AG04450 (cell line): ENCODE results near the gene OMP. TPM values are rescaled to one million over a fixed set of nuclear protein-coding genes. Genes with fewer than 3 reads are reported as not detected.

Experiments used
- CTCF ChIA-PET: fragments of 300-600, 350-600 bp; formaldehyde crosslinking; extraction: SDS; loops from one replicate; lab custom pipeline; 2022; ENCODE audit warnings: antibody characterized with exemption, inconsistent platforms; lab: Charles Lee
- POLR2A ChIA-PET: fragments of 350-600 bp; formaldehyde crosslinking; extraction: SDS; loops from one replicate; lab custom pipeline; 2021; ENCODE audit warnings: antibody characterized with exemption, inconsistent platforms; lab: Yijun Ruan, JAX
- DNase-seq: peaks from one replicate; pipeline ENCODE4 v3.0.0-alpha.2; 2011; ENCODE audit warnings: low read depth, low spot score
- H3K27ac ChIP-seq: one replicate; pipeline ENCODE4 v1.5.1; 2012; ENCODE audit warnings: low read depth, low read length, control low read depth
- H3K27me3 ChIP-seq: one replicate; pipeline ENCODE4 v1.6.0; 2012; ENCODE audit warnings: low read length; ENCODE audit not compliant: control insufficient read depth, insufficient read depth
- H3K4me3 ChIP-seq: 2 replicates; pipeline ENCODE4 v1.5.1; 2011; ENCODE audit warnings: mild to moderate bottlenecking, low read depth, low read length, control low read depth
- H3K9me3 ChIP-seq: 2 replicates; pipeline ENCODE4 v1.5.1; 2012; ENCODE audit warnings: low read length; ENCODE audit not compliant: control insufficient read depth, insufficient read depth
- polyA plus RNA-seq: library from polyadenylated mRNA; depleted of rRNA; stranded (reverse); fragments of >200 nt; gene quantifications from 2 replicates; pipeline ENCODE4 v1.2.3, GENCODE V29; 2011
- TF ChIP-seq, protein P1 (sequence below): IDR thresholded peaks from 2 replicates; pipeline ENCODE4 v1.5.1; 2011; ENCODE audit warnings: low read depth, low read length, control low read depth, inconsistent platforms

Gene OMP
- polyA plus RNA-seq, 1 experiment = not detected

DNA sequence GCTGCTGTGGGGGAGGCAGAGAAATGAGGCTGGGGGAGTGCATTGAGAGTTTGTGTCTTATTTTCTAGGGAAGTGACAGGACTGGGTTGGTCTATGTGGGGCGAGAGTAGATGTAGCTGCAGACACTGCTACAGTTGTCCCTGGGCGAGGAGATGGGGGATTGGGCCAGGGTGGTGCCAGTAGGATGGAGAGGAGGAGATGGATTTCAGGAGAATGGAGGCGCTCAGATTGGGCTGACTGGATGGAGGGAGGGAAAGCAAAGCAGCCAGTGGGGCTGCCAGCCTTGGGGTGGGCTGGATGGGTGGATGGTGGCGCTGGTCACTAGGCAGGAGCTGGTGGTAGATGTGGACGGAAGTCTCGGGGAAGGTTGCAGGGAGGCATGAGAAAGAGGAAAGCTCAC lies 9.3 kb downstream of the OMP start:
- DNase-seq = no peak
- H3K9me3 ChIP-seq = no peaks in the 10 kb centered on the region
- ChIA-PET CTCF (interaction anchor here (1.2 to 1.6 kb wide), 3 partner anchors 16 to 378 kb away, joined by 3 to 5 read pairs (median 3); partner anchors contain the start of gene MYO7A), POLR2A (no interaction called here)
- no peaks in the 10 kb centered on the region for H3K27me3 ChIP-seq
- H3K27ac ChIP-seq = no peak overlapping the region
- TF ChIP-seq, protein P1, sequence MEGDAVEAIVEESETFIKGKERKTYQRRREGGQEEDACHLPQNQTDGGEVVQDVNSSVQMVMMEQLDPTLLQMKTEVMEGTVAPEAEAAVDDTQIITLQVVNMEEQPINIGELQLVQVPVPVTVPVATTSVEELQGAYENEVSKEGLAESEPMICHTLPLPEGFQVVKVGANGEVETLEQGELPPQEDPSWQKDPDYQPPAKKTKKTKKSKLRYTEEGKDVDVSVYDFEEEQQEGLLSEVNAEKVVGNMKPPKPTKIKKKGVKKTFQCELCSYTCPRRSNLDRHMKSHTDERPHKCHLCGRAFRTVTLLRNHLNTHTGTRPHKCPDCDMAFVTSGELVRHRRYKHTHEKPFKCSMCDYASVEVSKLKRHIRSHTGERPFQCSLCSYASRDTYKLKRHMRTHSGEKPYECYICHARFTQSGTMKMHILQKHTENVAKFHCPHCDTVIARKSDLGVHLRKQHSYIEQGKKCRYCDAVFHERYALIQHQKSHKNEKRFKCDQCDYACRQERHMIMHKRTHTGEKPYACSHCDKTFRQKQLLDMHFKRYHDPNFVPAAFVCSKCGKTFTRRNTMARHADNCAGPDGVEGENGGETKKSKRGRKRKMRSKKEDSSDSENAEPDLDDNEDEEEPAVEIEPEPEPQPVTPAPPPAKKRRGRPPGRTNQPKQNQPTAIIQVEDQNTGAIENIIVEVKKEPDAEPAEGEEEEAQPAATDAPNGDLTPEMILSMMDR = no peak
- no peak overlapping the region for H3K4me3 ChIP-seq

DNA sequence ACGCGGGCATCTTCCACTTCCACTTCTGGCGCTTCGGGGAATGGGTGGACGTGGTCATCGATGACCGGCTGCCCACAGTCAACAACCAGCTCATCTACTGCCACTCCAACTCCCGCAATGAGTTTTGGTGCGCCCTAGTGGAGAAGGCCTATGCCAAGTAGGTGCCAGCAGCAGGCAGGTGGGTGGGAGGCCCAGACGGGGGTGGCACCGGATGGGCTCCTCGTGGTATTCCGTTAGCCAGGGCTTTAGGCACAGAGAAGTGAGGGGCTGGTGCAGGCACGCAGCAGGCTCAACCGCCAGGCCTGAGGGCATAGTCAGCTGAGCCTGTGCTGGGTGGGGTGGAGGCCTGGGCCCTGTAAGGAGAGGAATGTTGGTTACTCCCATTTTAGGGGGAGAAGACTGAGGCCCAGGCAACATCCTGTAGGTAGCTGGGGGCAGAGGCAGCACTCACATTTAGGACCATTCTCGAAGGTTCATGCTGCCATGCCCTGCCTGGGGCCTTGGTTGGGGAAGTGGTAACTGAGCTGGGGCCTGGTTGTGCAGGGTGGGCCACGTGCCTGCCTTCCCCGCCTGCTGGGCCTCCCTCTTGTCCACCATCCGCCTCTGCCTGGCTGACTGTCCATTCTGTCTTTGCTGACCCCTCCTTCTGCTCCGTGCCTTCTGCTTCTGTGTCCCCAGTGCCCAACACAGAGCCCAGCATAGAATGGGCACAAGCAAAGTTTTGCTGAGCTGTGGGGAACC lies 10.2 kb downstream of the OMP start:
- no peak for DNase-seq
- Histone ChIP-seq H3K27ac (no peak overlapping the region), H3K4me3 (no peak overlapping the region), H3K9me3 (no peaks in the 10 kb centered on the region), H3K27me3 (no peaks in the 10 kb centered on the region)
- ChIA-PET CTCF (interaction anchor here (0.7 to 3.4 kb wide), 7 partner anchors 15 to 565 kb away, joined by 3 to 24 read pairs (median 4); partner anchors contain the start of gene MYO7A), POLR2A (no interaction called here)
- TF ChIP-seq, protein P1 = no peak

DNA sequence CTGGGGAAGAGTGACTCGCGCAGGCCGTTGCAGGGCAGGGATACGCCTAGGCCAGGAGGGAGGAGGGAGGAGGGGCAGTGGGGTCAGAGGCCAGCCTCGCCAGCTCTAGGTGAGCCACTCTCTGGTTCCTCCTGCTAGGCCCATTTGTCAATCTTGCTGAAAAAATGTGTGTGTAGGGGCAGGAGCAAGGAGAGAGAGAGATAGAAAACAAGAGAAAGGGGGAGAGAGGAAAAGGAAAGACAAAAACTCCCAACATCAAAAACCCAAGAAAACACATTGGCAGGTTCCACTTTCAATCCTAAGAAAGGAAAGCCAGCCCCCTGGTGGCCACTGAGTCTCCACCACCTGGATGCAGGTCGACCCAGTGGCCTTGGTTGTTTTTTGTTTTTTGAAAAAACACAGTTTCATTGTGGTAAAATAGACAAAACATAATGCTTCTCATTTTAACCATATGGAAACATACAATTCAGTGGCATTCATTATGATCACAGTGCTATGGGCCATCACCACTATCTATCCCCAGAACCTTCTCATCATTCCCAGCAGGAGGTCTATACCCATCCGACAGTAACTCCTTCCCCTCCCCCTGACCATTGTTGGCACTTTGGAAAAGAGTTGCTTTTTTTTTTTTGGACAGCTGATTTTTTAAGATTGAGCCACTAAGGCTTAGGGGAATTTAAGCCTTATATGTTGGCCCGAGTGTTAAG lies 10.9 kb downstream of the OMP start:
- Histone ChIP-seq H3K27me3 (no peaks in the 10 kb centered on the region), H3K4me3 (no peak overlapping the region), H3K9me3 (no peaks in the 10 kb centered on the region), H3K27ac (no peak overlapping the region)
- TF ChIP-seq, protein P1 = peak; percentile 74
- DNase-seq = no peak
- ChIA-PET POLR2A (no interaction called here), CTCF (interaction anchor here (0.6 to 3.4 kb wide), 7 partner anchors 14 to 566 kb away, joined by 3 to 24 read pairs (median 4); partner anchors contain the start of gene MYO7A)

DNA sequence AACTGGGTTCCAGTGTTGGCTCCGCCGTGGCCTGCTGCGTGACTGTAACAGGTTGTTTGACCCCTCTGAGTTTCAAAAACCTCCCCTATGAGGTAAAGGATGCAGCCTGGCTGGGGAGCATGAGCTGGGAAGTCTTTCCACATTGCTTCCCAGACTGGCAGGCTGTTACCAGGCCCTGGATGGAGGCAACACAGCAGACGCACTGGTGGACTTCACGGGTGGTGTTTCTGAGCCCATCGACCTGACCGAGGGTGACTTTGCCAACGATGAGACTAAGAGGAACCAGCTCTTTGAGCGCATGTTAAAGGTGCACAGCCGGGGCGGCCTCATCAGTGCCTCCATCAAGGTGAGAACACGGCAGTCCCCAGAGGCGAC lies 11.4 kb downstream of the OMP start:
- CTCF ChIA-PET = interaction anchor here (0.6 to 3.4 kb wide), 7 partner anchors 13 to 434 kb away, joined by 3 to 24 read pairs (median 4); partner anchors contain the start of gene MYO7A
- POLR2A ChIA-PET = no interaction called here
- Histone ChIP-seq H3K27ac (no peak overlapping the region), H3K9me3 (no peaks in the 10 kb centered on the region), H3K27me3 (no peaks in the 10 kb centered on the region), H3K4me3 (no peak overlapping the region)
- TF ChIP-seq, protein P1 = no peak
- no peak for DNase-seq
